GM19467 (cell line): ENCODE measurements around the gene PDZRN3.
A peak's percentile ranks its signal among the peaks of the same experiment; 100 is the strongest.

Experiments used
- ATAC-seq: cut with Tn5 transposase; IDR thresholded peaks from one replicate; pipeline ENCODE4 v1.9.1; 2021; ENCODE audit warnings: mild to moderate bottlenecking, moderate library complexity; ENCODE audit not compliant: unreplicated experiment

The PDZRN3 gene

GRCh38 chr3:73529308-73530021, 95.3 kb downstream of the PDZRN3 start:
- no peak for ATAC-seq

GRCh38 chr3:73525591-73525990, 99.2 kb downstream of the PDZRN3 start:
- ATAC-seq: no peak

DNA sequence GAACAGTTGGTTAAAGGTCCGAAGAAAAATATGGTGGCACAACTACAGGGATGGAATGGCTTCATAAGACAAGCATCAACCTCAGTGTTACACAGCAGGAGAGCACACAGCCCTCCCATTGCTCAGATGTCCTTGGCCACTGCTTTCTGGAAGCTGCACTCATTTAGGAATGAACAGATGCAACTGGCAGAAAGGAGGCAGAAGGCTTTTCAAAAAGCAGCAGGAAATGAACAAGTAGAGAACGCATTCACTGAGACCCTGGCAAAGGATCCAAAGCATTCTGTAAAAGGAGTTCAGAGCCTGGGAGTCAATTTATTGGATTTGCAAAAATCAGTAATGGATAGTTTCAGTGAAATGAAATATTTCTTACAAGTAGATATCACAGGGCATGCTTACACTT, 101.1 kb downstream of the PDZRN3 start:
- no peak for ATAC-seq

DNA sequence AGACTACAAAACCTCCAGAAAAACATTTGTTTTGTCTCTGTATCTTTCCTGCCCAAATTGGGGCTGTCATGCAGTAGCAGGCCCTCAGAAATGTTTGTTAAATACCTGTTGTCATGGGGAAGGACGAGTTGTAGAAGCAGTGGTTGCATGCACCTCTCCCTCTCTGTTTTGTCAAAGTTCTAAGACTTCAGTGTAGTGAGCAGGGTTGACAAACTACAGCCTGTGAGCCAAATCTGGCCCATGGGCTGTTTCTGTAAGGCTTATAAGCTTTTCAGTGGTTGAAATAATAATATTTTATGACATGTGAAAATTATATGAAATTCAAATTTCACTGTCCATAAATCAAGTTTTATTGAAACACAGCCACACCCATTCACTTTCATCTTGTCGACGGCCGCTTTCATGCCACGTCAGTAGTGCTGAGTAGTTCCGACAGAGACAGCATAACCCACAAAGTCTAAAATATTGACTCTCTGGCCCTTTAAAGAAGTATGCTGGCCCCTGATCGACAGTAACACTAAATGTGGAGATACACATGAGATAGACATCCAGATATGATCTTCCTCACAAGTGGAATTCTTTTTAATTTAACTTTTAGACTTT, 102.9 kb downstream of the PDZRN3 start:
- ATAC-seq: no peak

DNA sequence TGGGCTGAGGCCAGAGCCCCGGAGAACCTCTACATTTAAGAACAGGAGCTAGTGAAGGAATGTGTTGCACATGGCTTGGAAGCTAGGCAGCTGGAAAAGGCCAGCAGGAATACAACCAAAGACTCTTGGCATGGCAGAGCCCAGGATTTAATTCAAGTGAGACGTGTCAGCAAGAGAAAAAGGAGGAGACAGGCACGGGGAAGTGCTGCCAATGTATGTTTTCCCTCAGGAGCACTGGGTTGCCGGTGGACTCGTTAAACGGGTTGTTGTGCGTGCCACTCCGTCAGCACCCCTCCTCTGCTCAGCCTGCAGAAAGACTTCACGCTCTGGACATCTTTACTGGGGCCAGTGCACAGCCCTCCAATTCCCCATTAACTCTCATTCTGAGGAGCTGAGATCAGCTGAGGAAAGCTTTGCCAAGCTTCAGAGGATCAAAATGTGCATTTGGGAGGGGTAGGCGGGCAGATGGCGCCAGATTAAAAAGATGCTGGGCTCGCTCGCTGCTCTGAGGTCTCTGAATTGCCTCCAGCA, 103.7 kb downstream of the PDZRN3 start:
- ATAC-seq: no peak

- no peak for ATAC-seq
Measured at GRCh38 chr3:73516631-73517030, 108.1 kb downstream of the PDZRN3 start.

DNA sequence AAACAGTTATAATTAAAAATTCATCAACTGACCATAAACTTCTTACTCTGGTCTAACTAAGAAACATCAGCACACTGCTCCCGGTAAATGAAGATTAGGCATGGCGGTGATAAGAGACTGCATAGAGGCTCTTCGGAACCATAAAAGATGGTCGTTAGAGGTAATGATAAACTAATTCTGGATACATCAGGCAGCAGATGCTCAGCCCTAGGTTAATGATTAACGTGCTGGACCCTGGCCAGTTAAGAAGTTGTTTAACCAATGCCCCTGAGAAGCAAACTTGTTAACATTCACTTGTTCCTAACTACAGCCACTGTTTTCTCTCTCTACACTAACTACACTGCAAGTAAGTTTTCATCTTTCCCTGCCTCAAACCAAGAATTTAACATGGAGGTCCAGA, 111.5 kb downstream of the PDZRN3 start:
- ATAC-seq: no peak

DNA sequence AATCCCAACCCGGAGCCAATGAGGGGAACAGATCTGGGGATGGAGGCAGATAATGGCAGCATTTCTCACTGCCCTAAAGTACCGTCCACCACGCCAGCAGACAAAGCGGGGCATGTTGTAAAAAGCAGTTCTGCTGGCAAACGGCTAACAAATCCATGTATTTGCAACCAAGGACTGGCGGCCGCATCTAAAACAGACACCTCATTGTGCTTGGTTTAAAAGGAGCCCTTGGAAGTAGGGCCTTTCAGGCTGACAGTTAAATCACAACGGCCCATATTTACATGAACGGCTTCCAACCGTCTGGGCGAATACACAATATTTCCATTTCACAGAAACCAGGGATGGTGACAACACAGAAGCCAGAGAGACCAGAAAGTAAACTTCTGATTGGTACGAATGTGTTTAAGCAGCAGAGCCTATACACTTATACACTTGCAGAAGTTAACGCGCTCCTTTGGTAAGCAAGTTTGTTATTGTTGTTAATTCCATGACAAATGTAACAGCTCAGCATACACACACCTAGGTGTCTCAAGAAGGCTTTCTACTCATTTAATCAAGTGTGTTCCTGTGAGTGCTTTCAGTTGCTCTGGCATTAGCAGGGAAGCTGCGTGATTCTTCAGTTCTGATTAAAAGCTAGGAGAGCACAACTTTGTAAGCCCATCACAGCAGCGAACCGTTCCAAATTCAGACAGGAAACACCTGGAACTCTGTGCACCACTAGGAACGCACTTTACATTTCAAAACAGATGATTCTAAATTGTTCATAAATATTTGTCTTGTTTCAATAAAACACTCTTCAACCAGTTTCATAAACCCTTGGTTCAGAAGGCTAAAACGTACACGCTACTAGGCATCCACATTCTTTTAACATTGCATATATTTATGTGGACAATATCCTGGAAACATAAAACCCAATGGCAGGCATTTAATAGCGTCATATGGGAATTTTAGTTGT, 112.9 kb downstream of the PDZRN3 start:
- ATAC-seq: no peak

DNA sequence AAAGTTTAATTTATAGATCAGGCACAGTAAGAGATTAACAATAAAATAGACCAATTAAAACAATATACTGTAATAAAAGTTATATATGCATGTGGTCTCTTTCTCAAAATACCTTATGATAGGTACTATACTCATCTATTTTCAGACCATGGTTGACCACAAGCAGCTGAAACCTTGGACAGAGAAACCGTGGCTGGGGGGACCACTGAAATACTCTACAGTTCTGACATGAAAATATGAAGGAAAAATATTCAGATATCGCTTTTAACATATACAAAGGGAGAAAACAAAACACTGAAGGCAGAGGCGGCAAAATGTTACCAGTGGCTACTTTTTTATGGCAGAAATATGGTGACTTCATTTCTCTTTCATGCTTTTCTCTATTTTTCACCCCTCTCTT, 114.0 kb downstream of the PDZRN3 start:
- no peak for ATAC-seq

- ATAC-seq: no peak
Measured at GRCh38 chr3:73510334-73510733, 114.4 kb downstream of the PDZRN3 start.

GRCh38 chr3:73509816-73510215, 114.9 kb downstream of the PDZRN3 start:
- ATAC-seq: no peak

DNA sequence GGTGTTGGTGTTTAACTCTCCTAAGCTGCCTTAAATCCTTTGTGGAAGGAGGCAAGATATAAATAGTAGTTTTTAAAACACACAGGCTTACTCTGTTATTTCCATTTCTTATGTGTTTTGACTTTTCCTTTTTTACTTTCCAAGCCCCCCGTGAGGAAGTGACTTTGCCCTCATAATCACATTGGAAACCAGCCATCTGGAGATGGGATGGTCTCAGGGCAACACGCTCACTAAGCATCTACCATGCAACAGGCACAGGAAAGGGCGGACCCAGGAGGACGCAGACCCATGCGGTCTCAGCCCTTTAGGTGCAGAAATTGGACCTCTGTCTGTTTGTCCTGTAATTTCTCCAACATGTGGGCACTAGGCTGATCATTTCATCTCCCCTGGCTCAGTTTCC, 115.7 kb downstream of the PDZRN3 start:
- no peak for ATAC-seq

- no peak for ATAC-seq
Measured at GRCh38 chr3:73508330-73508954, 116.3 kb downstream of the PDZRN3 start.

GRCh38 chr3:73504852-73505251, 119.9 kb downstream of the PDZRN3 start:
- no peak for ATAC-seq

DNA sequence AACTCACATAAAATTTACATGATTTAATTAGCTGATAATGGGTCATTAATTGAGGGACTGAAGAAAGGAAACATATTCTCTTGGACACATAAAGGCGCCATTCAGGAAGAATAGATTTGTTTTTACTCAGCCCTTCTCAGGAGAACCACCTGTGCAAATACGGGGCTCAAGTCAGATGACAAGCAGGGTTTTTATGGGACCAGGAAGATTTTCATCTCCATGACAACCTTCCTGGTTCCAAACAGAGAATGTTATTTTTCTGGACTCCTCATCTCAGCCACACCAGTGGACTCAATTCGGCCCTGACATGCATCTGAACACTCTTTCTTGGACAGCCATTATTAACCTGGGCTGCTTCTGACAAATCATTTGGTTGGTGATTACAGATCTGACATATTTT, 120.5 kb downstream of the PDZRN3 start:
- no peak for ATAC-seq

DNA sequence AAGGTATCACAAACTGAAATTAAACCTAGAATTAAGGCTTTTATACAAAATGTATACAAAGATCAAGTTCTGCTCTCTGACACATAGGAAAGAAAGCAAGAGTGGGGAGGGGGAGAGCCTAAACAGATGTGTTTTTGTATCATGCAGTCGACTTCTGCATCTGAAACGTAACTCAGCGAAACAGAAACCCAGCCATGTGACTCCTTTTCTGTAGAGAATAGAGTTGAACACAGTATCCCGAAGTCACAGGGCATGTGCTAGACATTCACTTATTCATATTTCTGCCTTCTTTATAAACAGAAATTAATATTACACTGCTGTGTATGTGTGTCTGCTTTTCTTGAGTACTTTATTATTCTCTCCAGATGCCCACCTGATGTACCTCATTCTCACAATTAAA, 121.0 kb downstream of the PDZRN3 start:
- peak; percentile 39 for ATAC-seq

- peak; percentile 72 for ATAC-seq
Measured at GRCh38 chr3:73502609-73503583, 121.8 kb downstream of the PDZRN3 start.

- ATAC-seq: no peak
Measured at GRCh38 chr3:73500321-73500720, 124.4 kb downstream of the PDZRN3 start.

GRCh38 chr3:73499787-73500186, 125.0 kb downstream of the PDZRN3 start:
- no peak for ATAC-seq
